ENCODE results near the gene TSGA10IP.

DNA sequence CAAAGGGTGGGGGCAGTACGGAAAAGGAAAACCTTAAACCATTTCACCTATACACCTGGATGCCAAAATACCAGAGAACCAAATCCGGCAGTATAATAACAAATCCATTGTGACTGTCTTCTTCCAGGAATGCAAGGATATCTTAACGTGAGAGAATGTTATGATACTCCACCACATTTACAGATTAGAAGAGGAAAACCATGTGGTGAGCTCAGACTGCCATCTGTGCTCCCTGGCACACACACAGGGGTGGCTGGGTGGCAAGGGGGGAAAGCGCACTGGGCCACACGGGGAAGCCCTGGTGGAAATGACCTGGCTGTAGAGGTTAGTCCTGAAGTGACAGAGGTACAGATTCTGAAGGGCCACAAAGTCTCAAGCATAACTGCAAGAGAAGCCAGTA, 46.8 kb downstream of the TSGA10IP start:
- no peak for TF ChIP-seq POLR2AphosphoS5 (IDR thresholded peaks at IDR 0.05)
- TF ChIP-seq, protein P1, sequence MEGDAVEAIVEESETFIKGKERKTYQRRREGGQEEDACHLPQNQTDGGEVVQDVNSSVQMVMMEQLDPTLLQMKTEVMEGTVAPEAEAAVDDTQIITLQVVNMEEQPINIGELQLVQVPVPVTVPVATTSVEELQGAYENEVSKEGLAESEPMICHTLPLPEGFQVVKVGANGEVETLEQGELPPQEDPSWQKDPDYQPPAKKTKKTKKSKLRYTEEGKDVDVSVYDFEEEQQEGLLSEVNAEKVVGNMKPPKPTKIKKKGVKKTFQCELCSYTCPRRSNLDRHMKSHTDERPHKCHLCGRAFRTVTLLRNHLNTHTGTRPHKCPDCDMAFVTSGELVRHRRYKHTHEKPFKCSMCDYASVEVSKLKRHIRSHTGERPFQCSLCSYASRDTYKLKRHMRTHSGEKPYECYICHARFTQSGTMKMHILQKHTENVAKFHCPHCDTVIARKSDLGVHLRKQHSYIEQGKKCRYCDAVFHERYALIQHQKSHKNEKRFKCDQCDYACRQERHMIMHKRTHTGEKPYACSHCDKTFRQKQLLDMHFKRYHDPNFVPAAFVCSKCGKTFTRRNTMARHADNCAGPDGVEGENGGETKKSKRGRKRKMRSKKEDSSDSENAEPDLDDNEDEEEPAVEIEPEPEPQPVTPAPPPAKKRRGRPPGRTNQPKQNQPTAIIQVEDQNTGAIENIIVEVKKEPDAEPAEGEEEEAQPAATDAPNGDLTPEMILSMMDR (IDR thresholded peaks at IDR 0.05 in 8 of 11, conservative IDR thresholded peaks at IDR 0.05 in 3 of 11): no peak
